ENCODE measurements around the gene RAP1A. TPM values are rescaled to one million over a fixed set of nuclear protein-coding genes. Genes with fewer than 3 reads are reported as not detected.

Gene RAP1A
- total and polyA plus RNA-seq, 4 donors: 14.2 to 31.4 (median 25.8) TPM

GRCh38 chr1:111571987-111572386 is 47.6 kb upstream of the RAP1A start:
- Histone ChIP-seq H3K9ac (ENCODE audit: low read depth in 1 of 2, low read length in 2 of 2) (no peak overlapping the region), H3K9me3 (ENCODE audit: control insufficient read depth in 4 of 4, low read length in 3 of 4) (no peaks in the 10 kb centered on the region), H3K27me3 (ENCODE audit: control insufficient read depth in 4 of 4, insufficient read depth in 4 of 4, low read length in 3 of 4) (no peaks in the 10 kb centered on the region), H3K4me3 (ENCODE audit: low read depth in 1 of 3, low read length in 3 of 3) (no peak overlapping the region), H3K36me3 (ENCODE audit: control insufficient read depth in 4 of 4, insufficient read depth in 3 of 4, low read depth in 1 of 4, low read length in 3 of 4) (no peaks in the 10 kb centered on the region), H3K4me1 (ENCODE audit: control insufficient read depth in 4 of 4, insufficient read depth in 4 of 4, low read length in 3 of 4) (peaks cover 0 to 41% (median 20%) of the 10 kb centered on the region in 4 donors), H3K27ac (ENCODE audit: low read depth in 1 of 2, low read length in 2 of 2) (no peak overlapping the region)
- no peak for DNase-seq (ENCODE audit: low spot score)
- no peak for TF ChIP-seq HNF4G (IDR thresholded peaks at IDR 0.05)
- no peak for TF ChIP-seq TAF1 (conservative IDR thresholded peaks at IDR 0.05)
- TF ChIP-seq RXRA (IDR thresholded peaks at IDR 0.05): peak; percentile 46 to 55
- no peak for TF ChIP-seq NR2F2 (IDR thresholded peaks at IDR 0.05)
- TF ChIP-seq GABPA (IDR thresholded peaks at IDR 0.05 in 1 of 2, conservative IDR thresholded peaks at IDR 0.05 in 1 of 2): no peak
- no peak for TF ChIP-seq ZBTB33 (IDR thresholded peaks at IDR 0.05)
- no peak for TF ChIP-seq YY1 (IDR thresholded peaks at IDR 0.05)
- TF ChIP-seq FOXA2 (IDR thresholded peaks at IDR 0.05): no peak
- TF ChIP-seq RAD21 (IDR thresholded peaks at IDR 0.05): peak in 1 of 2 donors; percentile 35
- no peak for TF ChIP-seq ATF3 (IDR thresholded peaks at IDR 0.05)
- TF ChIP-seq EGR1 (IDR thresholded peaks at IDR 0.05; ENCODE audit: low read depth in 2 of 2): no peak
- no peak for TF ChIP-seq MAX (IDR thresholded peaks at IDR 0.05)
- TF ChIP-seq HNF4A (conservative IDR thresholded peaks at IDR 0.05): peak; percentile 11 to 21
- no peak for TF ChIP-seq FOXA1 (IDR thresholded peaks at IDR 0.05)
- WGBS: 20% methylated on average over 2 of the region's 2 CpGs

GRCh38 chr1:111576547-111576946 is 43.0 kb upstream of the RAP1A start:
- peaks cover 0 to 27% (median 16%) of the 10 kb centered on the region in 4 donors for H3K4me1 ChIP-seq (ENCODE audit: control insufficient read depth in 4 of 4, insufficient read depth in 4 of 4, low read length in 3 of 4)
- 37% methylated on average over 7 of the region's 7 CpGs for WGBS
- H3K27me3 ChIP-seq (ENCODE audit: control insufficient read depth in 4 of 4, insufficient read depth in 4 of 4, low read length in 3 of 4): no peaks in the 10 kb centered on the region
- H3K9ac ChIP-seq (ENCODE audit: low read depth in 1 of 2, low read length in 2 of 2): no peak overlapping the region
- H3K36me3 ChIP-seq (ENCODE audit: control insufficient read depth in 4 of 4, insufficient read depth in 3 of 4, low read depth in 1 of 4, low read length in 3 of 4): no peaks in the 10 kb centered on the region
- DNase-seq (ENCODE audit: low spot score): no peak
- no peak overlapping the region for H3K27ac ChIP-seq (ENCODE audit: low read depth in 1 of 2, low read length in 2 of 2)
- TF ChIP-seq SP1 (IDR thresholded peaks at IDR 0.05) (no peak), RAD21 (IDR thresholded peaks at IDR 0.05) (peak; percentile 41 to 47), FOXA1 (IDR thresholded peaks at IDR 0.05) (peak; percentile 18), CTCF (IDR thresholded peaks at IDR 0.05; ENCODE audit: low read depth, low read length, missing input control) (no peak), MAX (IDR thresholded peaks at IDR 0.05) (peak; percentile 80), ATF3 (IDR thresholded peaks at IDR 0.05) (no peak), EGR1 (IDR thresholded peaks at IDR 0.05; ENCODE audit: low read depth in 2 of 2) (peak in 1 of 2 donors; percentile 81), RXRA (IDR thresholded peaks at IDR 0.05) (peak; percentile 27 to 71), YY1 (IDR thresholded peaks at IDR 0.05) (peak; percentile 59), JUND (IDR thresholded peaks at IDR 0.05) (peak; percentile 31 to 55), REST (IDR thresholded peaks at IDR 0.05) (peak; percentile 38), ZBTB33 (IDR thresholded peaks at IDR 0.05) (peak; percentile 62), HNF4G (IDR thresholded peaks at IDR 0.05) (no peak), TAF1 (conservative IDR thresholded peaks at IDR 0.05) (no peak), GABPA (IDR thresholded peaks at IDR 0.05 in 1 of 2, conservative IDR thresholded peaks at IDR 0.05 in 1 of 2) (no peak), FOXA2 (IDR thresholded peaks at IDR 0.05) (peak; percentile 48), HNF4A (conservative IDR thresholded peaks at IDR 0.05) (peak; percentile 30 to 64), NR2F2 (IDR thresholded peaks at IDR 0.05) (no peak)
- no peaks in the 10 kb centered on the region for H3K9me3 ChIP-seq (ENCODE audit: control insufficient read depth in 4 of 4, low read length in 3 of 4)
- H3K4me3 ChIP-seq (ENCODE audit: low read depth in 1 of 3, low read length in 3 of 3): no peak overlapping the region

Measured in liver (tissue), 9 donors.